DMS114 treated with DMSO at 0.1 percent for 48 hours (cell line): ENCODE results near the gene DLGAP1.

Source experiments
- DNase-seq: peaks from one replicate; lab custom pipeline; 2025; ENCODE audit not compliant: unreplicated experiment; lab: John Stamatoyannopoulos, UW

DLGAP1 gene

GRCh38 chr18:3952031-3952430 lies 503.1 kb downstream of the DLGAP1 start:
- DNase-seq, result no peak

- DNase-seq, result no peak
These were observed 504.3 kb downstream of the DLGAP1 start for GRCh38 chr18:3950668-3951404.

GRCh38 chr18:3948958-3949357 lies 506.1 kb downstream of the DLGAP1 start:
- DNase-seq, result no peak

- DNase-seq, result no peak
These were observed 507.7 kb downstream of the DLGAP1 start for GRCh38 chr18:3947383-3947782.

GRCh38 chr18:3935305-3935704 lies 519.8 kb downstream of the DLGAP1 start:
- no peak for DNase-seq

- DNase-seq, result no peak
These were observed 522.8 kb downstream of the DLGAP1 start for GRCh38 chr18:3932276-3932675.

GRCh38 chr18:3931542-3932112 lies 523.5 kb downstream of the DLGAP1 start:
- DNase-seq, result no peak

GRCh38 chr18:3931013-3931315 lies 524.1 kb downstream of the DLGAP1 start:
- no peak for DNase-seq

GRCh38 chr18:3930126-3931012 lies 524.7 kb downstream of the DLGAP1 start:
- DNase-seq, result no peak

GRCh38 chr18:3924455-3924854 lies 530.7 kb downstream of the DLGAP1 start:
- no peak for DNase-seq

- DNase-seq, result no peak
These were observed 531.4 kb downstream of the DLGAP1 start for GRCh38 chr18:3923750-3924149.

- DNase-seq, result no peak
These were observed 533.3 kb downstream of the DLGAP1 start for GRCh38 chr18:3921826-3922225.

- DNase-seq, result no peak
These were observed 534.3 kb downstream of the DLGAP1 start for GRCh38 chr18:3920832-3921231.

GRCh38 chr18:3919396-3920061 lies 535.6 kb downstream of the DLGAP1 start:
- DNase-seq, result no peak

- DNase-seq, result no peak
These were observed 539.0 kb downstream of the DLGAP1 start for GRCh38 chr18:3916082-3916481.

GRCh38 chr18:3914833-3915610 lies 540.1 kb downstream of the DLGAP1 start:
- DNase-seq, result no peak

- no peak for DNase-seq
These were observed 541.0 kb downstream of the DLGAP1 start for GRCh38 chr18:3914109-3914508.

GRCh38 chr18:3912705-3913104 lies 542.4 kb downstream of the DLGAP1 start:
- DNase-seq, result no peak

- DNase-seq, result no peak
These were observed 543.7 kb downstream of the DLGAP1 start for GRCh38 chr18:3911413-3911812.

- DNase-seq, result no peak
These were observed 544.6 kb downstream of the DLGAP1 start for GRCh38 chr18:3910512-3910911.

- DNase-seq, result no peak
These were observed 547.2 kb downstream of the DLGAP1 start for GRCh38 chr18:3907955-3908354.
